ENCODE measurements around the gene MAP4.

DNA sequence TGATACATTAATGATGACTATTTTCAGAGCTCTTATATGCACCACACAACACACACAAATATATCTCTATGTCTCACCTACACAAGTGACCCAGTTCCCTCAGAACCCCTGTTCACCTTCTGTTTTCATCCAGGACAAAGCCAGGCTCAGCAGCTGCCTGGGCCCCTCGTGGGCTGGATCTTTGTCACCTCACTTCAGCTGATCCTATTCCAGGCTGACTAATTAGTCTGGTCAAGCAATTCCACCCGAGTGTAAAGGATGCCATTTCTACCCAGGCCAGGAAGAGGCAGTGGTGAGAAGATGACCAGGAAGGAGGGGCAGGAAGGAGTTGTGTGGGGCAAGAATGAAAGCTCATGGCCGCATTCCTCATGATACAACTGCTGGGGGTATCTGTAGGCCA is 151.0 kb downstream of the MAP4 start:
- TF ChIP-seq, protein P1, sequence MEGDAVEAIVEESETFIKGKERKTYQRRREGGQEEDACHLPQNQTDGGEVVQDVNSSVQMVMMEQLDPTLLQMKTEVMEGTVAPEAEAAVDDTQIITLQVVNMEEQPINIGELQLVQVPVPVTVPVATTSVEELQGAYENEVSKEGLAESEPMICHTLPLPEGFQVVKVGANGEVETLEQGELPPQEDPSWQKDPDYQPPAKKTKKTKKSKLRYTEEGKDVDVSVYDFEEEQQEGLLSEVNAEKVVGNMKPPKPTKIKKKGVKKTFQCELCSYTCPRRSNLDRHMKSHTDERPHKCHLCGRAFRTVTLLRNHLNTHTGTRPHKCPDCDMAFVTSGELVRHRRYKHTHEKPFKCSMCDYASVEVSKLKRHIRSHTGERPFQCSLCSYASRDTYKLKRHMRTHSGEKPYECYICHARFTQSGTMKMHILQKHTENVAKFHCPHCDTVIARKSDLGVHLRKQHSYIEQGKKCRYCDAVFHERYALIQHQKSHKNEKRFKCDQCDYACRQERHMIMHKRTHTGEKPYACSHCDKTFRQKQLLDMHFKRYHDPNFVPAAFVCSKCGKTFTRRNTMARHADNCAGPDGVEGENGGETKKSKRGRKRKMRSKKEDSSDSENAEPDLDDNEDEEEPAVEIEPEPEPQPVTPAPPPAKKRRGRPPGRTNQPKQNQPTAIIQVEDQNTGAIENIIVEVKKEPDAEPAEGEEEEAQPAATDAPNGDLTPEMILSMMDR (IDR thresholded peaks at IDR 0.05; ENCODE audit: insufficient read depth, low read depth, low read length), result no peak
- TF ChIP-seq EZH2 (IDR thresholded peaks at IDR 0.05; ENCODE audit: insufficient read depth, low read length), result no peak

Measured in astrocyte (in vitro differentiated cells and primary cell).